Measurements from ENCODE around the gene MCF2L. TPM values are rescaled to one million over a fixed set of nuclear protein-coding genes. Genes with fewer than 3 reads are reported as not detected.

MCF2L gene
- total RNA-seq, 1 experiment from 2014 or later, result 5.9 TPM

- H3K9ac ChIP-seq (ENCODE audit: low read length), result no peak overlapping the region
- H2AFZ ChIP-seq (ENCODE audit: low read length), result no peak overlapping the region
- H4K20me1 ChIP-seq (ENCODE audit: low read length), result no peaks in the 10 kb centered on the region
- intact Hi-C loops (cut with micrococcal nuclease), result no loop called here
- H3K4me1 ChIP-seq (ENCODE audit: insufficient read depth, low read length), result no peaks in the 10 kb centered on the region
- H3K79me2 ChIP-seq (ENCODE audit: low read length), result no peaks in the 10 kb centered on the region
- BruUV-seq (replicated peaks), result no TSS peak
- no peaks in the 10 kb centered on the region for H3K36me3 ChIP-seq (ENCODE audit: low read depth, low read length)
- H3K9me2 ChIP-seq (replicated peaks; ENCODE audit: low read length), result no peaks in the 10 kb centered on the region
- no peak overlapping the region for H3K4me3 ChIP-seq (ENCODE audit: low read length)
- POLR2A ChIA-PET (ENCODE audit: unreplicated experiment), result no interaction called here
- no peak overlapping the region for H3K4me2 ChIP-seq (ENCODE audit: low read length)
- CTCF ChIA-PET, result no interaction called here
- no peak overlapping the region for H3K27ac ChIP-seq (ENCODE audit: low read length)
- TF ChIP-seq EZH2phosphoT487 (IDR thresholded peaks at IDR 0.05; ENCODE audit: borderline replicate concordance, low read length), result no peak
- TF ChIP-seq EZH2 (IDR thresholded peaks at IDR 0.05; ENCODE audit: low read length, unreplicated experiment), result no peak
- TF ChIP-seq, protein P1, sequence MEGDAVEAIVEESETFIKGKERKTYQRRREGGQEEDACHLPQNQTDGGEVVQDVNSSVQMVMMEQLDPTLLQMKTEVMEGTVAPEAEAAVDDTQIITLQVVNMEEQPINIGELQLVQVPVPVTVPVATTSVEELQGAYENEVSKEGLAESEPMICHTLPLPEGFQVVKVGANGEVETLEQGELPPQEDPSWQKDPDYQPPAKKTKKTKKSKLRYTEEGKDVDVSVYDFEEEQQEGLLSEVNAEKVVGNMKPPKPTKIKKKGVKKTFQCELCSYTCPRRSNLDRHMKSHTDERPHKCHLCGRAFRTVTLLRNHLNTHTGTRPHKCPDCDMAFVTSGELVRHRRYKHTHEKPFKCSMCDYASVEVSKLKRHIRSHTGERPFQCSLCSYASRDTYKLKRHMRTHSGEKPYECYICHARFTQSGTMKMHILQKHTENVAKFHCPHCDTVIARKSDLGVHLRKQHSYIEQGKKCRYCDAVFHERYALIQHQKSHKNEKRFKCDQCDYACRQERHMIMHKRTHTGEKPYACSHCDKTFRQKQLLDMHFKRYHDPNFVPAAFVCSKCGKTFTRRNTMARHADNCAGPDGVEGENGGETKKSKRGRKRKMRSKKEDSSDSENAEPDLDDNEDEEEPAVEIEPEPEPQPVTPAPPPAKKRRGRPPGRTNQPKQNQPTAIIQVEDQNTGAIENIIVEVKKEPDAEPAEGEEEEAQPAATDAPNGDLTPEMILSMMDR (conservative IDR thresholded peaks at IDR 0.05; ENCODE audit: low read depth, low read length), result no peak
- ATAC-seq (no peak), DNase-seq (no peak)
- no peaks in the 10 kb centered on the region for H3F3A ChIP-seq (ENCODE audit: low read length, unreplicated experiment)
- H3K27me3 ChIP-seq (ENCODE audit: low read length), result no peaks in the 10 kb centered on the region
- no peaks in the 10 kb centered on the region for H3K9me3 ChIP-seq (ENCODE audit: low read length)
These were observed 122.3 kb downstream of the MCF2L start for GRCh38 chr13:113091211-113091771.

DNA sequence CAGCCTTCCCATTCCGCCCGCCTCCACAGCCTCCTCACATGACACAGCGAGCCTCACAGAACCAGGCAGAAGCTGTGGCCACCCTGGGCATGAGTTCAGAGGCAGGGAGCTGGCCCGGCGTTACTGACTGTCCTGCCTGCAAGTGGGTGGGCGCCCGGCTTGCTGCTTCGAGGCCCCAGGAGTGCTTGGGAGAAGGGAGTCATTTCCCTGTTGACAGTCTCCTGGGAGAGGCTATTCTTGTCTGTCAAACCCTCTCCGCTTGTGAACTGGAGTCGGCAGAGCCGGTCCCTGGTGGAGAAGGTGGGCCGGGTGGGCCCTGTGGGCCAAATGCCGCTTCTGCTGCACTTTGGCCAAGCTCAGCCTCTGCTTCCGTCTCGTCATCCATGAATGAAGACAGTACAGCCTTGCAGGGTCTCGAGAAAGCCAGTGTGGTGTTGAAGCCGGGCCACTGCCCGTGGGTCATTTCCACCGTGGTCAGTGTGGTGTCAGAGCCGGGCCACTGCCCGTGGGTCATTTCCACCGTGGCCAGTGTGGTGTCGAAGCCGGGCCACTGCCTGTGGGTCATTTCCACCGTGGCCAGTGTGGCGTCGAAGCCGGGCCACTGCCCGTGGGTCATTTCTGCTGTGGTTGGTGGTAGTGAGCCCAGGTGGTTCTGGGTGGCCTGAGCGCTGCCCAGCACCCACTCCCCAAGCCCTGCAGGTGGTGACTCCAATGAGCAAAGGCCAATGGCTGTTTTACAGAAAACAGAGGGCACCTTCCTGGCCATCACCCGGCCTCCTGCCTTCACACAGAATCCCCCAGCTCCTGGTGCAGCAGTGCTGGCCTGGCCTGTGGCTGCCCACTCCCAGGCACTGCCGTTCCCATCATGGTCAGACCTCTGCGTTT is 123.1 kb downstream of the MCF2L start:
- Histone ChIP-seq H4K20me1 (ENCODE audit: low read length) (no peaks in the 10 kb centered on the region), H3K9me3 (ENCODE audit: low read length) (no peaks in the 10 kb centered on the region), H3K9ac (ENCODE audit: low read length) (no peak overlapping the region), H3K4me2 (ENCODE audit: low read length) (no peak overlapping the region), H3K4me1 (ENCODE audit: insufficient read depth, low read length) (no peaks in the 10 kb centered on the region), H3F3A (ENCODE audit: low read length, unreplicated experiment) (no peaks in the 10 kb centered on the region), H3K9me2 (replicated peaks; ENCODE audit: low read length) (no peaks in the 10 kb centered on the region), H3K27me3 (ENCODE audit: low read length) (no peaks in the 10 kb centered on the region), H3K36me3 (ENCODE audit: low read depth, low read length) (no peaks in the 10 kb centered on the region), H3K4me3 (ENCODE audit: low read length) (no peak overlapping the region), H3K79me2 (ENCODE audit: low read length) (no peaks in the 10 kb centered on the region), H3K27ac (ENCODE audit: low read length) (no peak overlapping the region), H2AFZ (ENCODE audit: low read length) (no peak overlapping the region)
- ChIA-PET POLR2A (ENCODE audit: unreplicated experiment) (no interaction called here), CTCF (no interaction called here)
- BruUV-seq (replicated peaks), result no TSS peak
- no peak for DNase-seq
- no peak for ATAC-seq
- no peak for TF ChIP-seq EZH2phosphoT487 (IDR thresholded peaks at IDR 0.05; ENCODE audit: borderline replicate concordance, low read length)
- TF ChIP-seq EZH2 (IDR thresholded peaks at IDR 0.05; ENCODE audit: low read length, unreplicated experiment), result no peak
- TF ChIP-seq, protein P1 (conservative IDR thresholded peaks at IDR 0.05; ENCODE audit: low read depth, low read length), result no peak
- intact Hi-C loops (cut with micrococcal nuclease), result no loop called here
